Peyer's patch (tissue), 4 donors: Measurements from ENCODE around the gene LAMC2.

Experiments
- POLR2A ChIP-seq, 2 donors: fragments of 450-650 bp; IDR thresholded peaks; one replicate each; pipeline ENCODE4 v1.5.1; 2017; ENCODE audit warnings: antibody characterized with exemption in 2 of 2, mild to moderate bottlenecking in 2 of 2, moderate library complexity in 2 of 2
- TF ChIP-seq, protein P1 (sequence below), 6 experiments: fragments of 450-650 bp in 4 of 6; fragments of 200-600 bp in 2 of 6; sonication (generic) in 1 of 6; IDR thresholded peaks; one replicate each; pipeline ENCODE4 v1.5.1; 2017 to 2019; ENCODE audit warnings: antibody characterized with exemption in 6 of 6, mild to moderate bottlenecking in 3 of 6, moderate library complexity in 1 of 6

DNA sequence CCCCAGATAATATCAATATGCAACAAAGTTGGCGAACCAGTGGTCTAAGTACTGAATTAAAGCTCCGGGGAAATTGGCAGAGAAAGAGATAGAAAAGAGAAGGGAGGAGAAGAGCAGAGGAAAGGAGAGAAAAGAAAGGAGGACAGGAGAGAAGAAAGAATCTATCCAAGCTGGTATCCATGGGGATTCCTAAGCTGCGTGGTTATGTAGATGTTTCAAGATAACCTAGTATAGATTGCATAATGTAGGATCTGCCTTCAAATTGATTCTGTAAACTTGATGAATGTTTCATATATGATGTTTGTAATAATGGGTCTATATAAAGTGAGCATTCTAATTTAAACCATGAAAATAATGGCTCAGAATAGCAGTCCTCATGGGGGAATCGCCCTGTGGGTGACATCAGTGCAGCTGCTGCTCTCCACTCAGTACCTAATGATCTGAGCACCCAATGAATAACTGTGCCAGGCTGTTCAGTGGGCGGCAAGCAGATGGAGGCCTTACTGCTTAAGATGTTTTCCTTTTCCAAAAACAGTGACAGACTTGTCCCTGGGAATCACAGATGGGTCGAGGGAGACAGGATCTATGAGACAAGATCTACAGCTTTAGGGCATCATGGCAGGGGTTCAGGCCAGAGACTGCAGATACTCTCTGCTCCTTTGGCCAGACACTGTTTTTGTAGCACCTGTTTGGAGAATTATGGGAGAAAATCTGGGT lies 78.0 kb downstream of the LAMC2 start:
- TF ChIP-seq, protein P1, sequence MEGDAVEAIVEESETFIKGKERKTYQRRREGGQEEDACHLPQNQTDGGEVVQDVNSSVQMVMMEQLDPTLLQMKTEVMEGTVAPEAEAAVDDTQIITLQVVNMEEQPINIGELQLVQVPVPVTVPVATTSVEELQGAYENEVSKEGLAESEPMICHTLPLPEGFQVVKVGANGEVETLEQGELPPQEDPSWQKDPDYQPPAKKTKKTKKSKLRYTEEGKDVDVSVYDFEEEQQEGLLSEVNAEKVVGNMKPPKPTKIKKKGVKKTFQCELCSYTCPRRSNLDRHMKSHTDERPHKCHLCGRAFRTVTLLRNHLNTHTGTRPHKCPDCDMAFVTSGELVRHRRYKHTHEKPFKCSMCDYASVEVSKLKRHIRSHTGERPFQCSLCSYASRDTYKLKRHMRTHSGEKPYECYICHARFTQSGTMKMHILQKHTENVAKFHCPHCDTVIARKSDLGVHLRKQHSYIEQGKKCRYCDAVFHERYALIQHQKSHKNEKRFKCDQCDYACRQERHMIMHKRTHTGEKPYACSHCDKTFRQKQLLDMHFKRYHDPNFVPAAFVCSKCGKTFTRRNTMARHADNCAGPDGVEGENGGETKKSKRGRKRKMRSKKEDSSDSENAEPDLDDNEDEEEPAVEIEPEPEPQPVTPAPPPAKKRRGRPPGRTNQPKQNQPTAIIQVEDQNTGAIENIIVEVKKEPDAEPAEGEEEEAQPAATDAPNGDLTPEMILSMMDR (IDR thresholded peaks at IDR 0.05): no peak
- no peak for TF ChIP-seq POLR2A (IDR thresholded peaks at IDR 0.05)
